ENCODE results near the gene CXorf65.

CXorf65 gene

GRCh38 chrX:71067089-71067488 lies 39.5 kb downstream of the CXorf65 start:
- no peak for DNase-seq (ENCODE audit: low read depth in 2 of 2)

- DNase-seq (ENCODE audit: low read depth in 2 of 2): no peak
Observed at GRCh38 chrX:71060127-71060526, 46.4 kb downstream of the CXorf65 start.

- DNase-seq (ENCODE audit: low read depth in 2 of 2): no peak
Observed at GRCh38 chrX:71057848-71058530, 48.6 kb downstream of the CXorf65 start.

DNA sequence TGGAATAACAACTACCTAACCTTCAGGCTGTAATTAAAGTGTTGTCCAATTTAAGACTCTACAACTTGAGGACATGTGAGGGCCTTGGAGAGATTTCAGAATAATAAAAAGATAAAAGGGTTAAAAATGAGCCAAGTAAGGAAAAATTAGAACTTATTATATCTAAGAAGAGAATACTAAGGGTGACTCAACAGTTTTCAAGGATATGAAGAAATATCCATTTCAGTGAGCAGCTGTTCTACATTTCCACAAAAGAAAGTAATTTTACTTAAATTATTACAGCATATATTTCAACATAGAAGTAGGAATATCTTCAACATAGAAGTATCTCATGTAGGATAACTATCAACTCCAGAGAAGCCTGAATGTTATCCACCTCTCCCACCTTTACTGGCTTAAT lies 49.7 kb downstream of the CXorf65 start:
- DNase-seq (ENCODE audit: low read depth in 2 of 2): no peak

All from activated CD8-positive, alpha-beta memory T cell treated with anti-CD3 and anti-CD28 coated beads for 4 hours (primary cell).